HepG2 (cell line): Measurements from ENCODE around the gene SCRT2. TPM values are rescaled to one million over a fixed set of nuclear protein-coding genes. Genes with fewer than 3 reads are reported as not detected.
"Not testable (repeated sequence)": the region's sequence is repeated elsewhere in the genome, so short reads cannot be mapped to it uniquely, and the experiment has no call there.

Experiments used
- ATAC-seq: fragments of 200-7000 bp; cut with Tn5 transposase; 3 replicates; pipeline ENCODE4 v1.9.1; 2020; ENCODE audit warnings: mild to moderate bottlenecking, moderate library complexity
- BruUV-seq: library from RNA; stranded (reverse); fragments of 400-500 nt; replicated peaks from 2 replicates; lab custom pipeline; 2021; lab: Mats Ljungman, UMichigan
- CTCF ChIA-PET: fragments of 300-600 bp; formaldehyde crosslinking; extraction: SDS; loops from one replicate; lab custom pipeline; 2021; ENCODE audit warnings: low total read pairs, inconsistent platforms, low intra/inter-chr PET ratio; lab: Yijun Ruan, JAX
- POLR2A ChIA-PET: fragments of 350-600 bp; sonication (Branson Sonifier 250); formaldehyde crosslinking; loops from one replicate; lab custom pipeline; 2020; ENCODE audit warnings: antibody characterized with exemption, inconsistent platforms; lab: Yijun Ruan, JAX
- DNase-seq: peaks from one replicate; pipeline ENCODE4 v3.0.0-alpha.2; 2015; ENCODE audit warnings: low spot score
- FAIRE-seq: peaks from 3 replicates; lab custom pipeline; 2011; peaks lifted over from hg19 to GRCh38; lab: Jason Lieb, UNC
- H2AFZ ChIP-seq: one replicate; pipeline ENCODE4 v1.6.1; 2011; ENCODE audit warnings: low read length, inconsistent platforms
- H3K27ac ChIP-seq: fragments of 300-600 bp; 3 replicates; pipeline ENCODE4 v1.8.0; 2011; ENCODE audit warnings: mixed run types, mild to moderate bottlenecking, mixed read lengths, low read length, inconsistent platforms; ENCODE audit not compliant: insufficient read depth; ENCODE audit errors: extremely low read length
- H3K27me3 ChIP-seq, 2 experiments: fragments of 200-600 bp in 1 of 2; 2 replicates in 1 of 2; 3 replicates in 1 of 2; pipeline versions ENCODE4 v1.6.0 to v1.8.0; 2011; ENCODE audit warnings: low read length in 2 of 2, mild to moderate bottlenecking in 2 of 2, moderate library complexity in 2 of 2, inconsistent platforms in 1 of 2; ENCODE audit not compliant: insufficient read depth in 2 of 2, control insufficient read depth in 1 of 2
- H3K36me3 ChIP-seq, 2 experiments: fragments of 200-600 bp in 1 of 2; replicated peaks in 1 of 2; 2 replicates in 1 of 2; 3 replicates in 1 of 2; pipeline versions ENCODE4 v1.5.1 to v1.8.0; 2011; ENCODE audit warnings: low read length in 2 of 2, inconsistent platforms in 1 of 2; ENCODE audit not compliant: insufficient read depth in 2 of 2, control insufficient read depth in 1 of 2
- H3K4me1 ChIP-seq: 2 replicates; pipeline ENCODE4 v1.5.1; 2012; ENCODE audit warnings: low read length, inconsistent platforms; ENCODE audit not compliant: insufficient read depth
- H3K4me2 ChIP-seq: 2 replicates; pipeline ENCODE4 v1.6.0; 2011; ENCODE audit warnings: low read depth, low read length, inconsistent platforms
- H3K4me3 ChIP-seq, 3 experiments: fragments of 200-600 bp in 1 of 3; sonication (generic), shearing (Covaris generic) in 1 of 3; replicated peaks in 1 of 3; 2 replicates each; pipeline ENCODE4 v1.5.1; 2011 to 2016; ENCODE audit warnings: low read length in 3 of 3, inconsistent platforms in 2 of 3, low read depth in 2 of 3, mild to moderate bottlenecking in 2 of 3, control low read depth in 1 of 3, mixed read lengths in 1 of 3; ENCODE audit not compliant: insufficient read depth in 1 of 3
- H3K79me2 ChIP-seq: one replicate; pipeline ENCODE4 v1.6.1; 2011; ENCODE audit warnings: low read length, inconsistent platforms; ENCODE audit not compliant: insufficient read depth
- H3K9ac ChIP-seq: 2 replicates; pipeline ENCODE4 v1.6.0; 2011; ENCODE audit warnings: mild to moderate bottlenecking, low read depth, low read length, inconsistent platforms; ENCODE audit not compliant: insufficient read depth
- H3K9me3 ChIP-seq: 2 replicates; pipeline ENCODE4 v1.5.1; 2012; ENCODE audit warnings: mild to moderate bottlenecking, low read length
- H4K20me1 ChIP-seq: 2 replicates; pipeline ENCODE4 v1.6.0; 2011; ENCODE audit warnings: inconsistent platforms, mild to moderate bottlenecking, low read length, moderate library complexity; ENCODE audit not compliant: insufficient read depth
- HMG20A ChIP-seq: IDR thresholded peaks from 2 replicates; pipeline ENCODE4 v1.6.1; 2016; ENCODE audit warnings: borderline replicate concordance
- ZMYM3 ChIP-seq: sonication (generic); formaldehyde crosslinking; IDR thresholded peaks from 2 replicates; pipeline ENCODE4 v1.5.1; 2020; ENCODE audit warnings: mild to moderate bottlenecking, missing genetic modification reagents
- ZNF629 ChIP-seq: sonication (generic); formaldehyde crosslinking; conservative IDR thresholded peaks from 2 replicates; pipeline ENCODE4 v1.5.0; 2020; ENCODE audit warnings: missing genetic modification reagents
- ZNF674 ChIP-seq: sonication (generic); formaldehyde crosslinking; IDR thresholded peaks from 2 replicates; pipeline ENCODE4 v1.5.0; 2020; ENCODE audit warnings: low read depth, mild to moderate bottlenecking, missing genetic modification reagents
- ZNF761 ChIP-seq: sonication (generic); formaldehyde crosslinking; conservative IDR thresholded peaks from 2 replicates; pipeline ENCODE4 v1.4.0; 2020; ENCODE audit warnings: mild to moderate bottlenecking, missing genetic modification reagents
- ZNF768 ChIP-seq: sonication (generic); formaldehyde crosslinking; IDR thresholded peaks from 2 replicates; pipeline ENCODE4 v1.4.0; 2020; ENCODE audit warnings: missing genetic modification reagents
- ZNF773 ChIP-seq: sonication (generic); formaldehyde crosslinking; IDR thresholded peaks from 2 replicates; pipeline ENCODE4 v1.4.0; 2020; ENCODE audit warnings: missing genetic modification reagents, borderline replicate concordance
- ZNF788 ChIP-seq: sonication (generic); formaldehyde crosslinking; IDR thresholded peaks from 2 replicates; pipeline ENCODE4 v1.5.0; 2020; ENCODE audit warnings: mild to moderate bottlenecking, missing genetic modification reagents, borderline replicate concordance
- WGBS: methylation state at CpG from one replicate; pipeline ENCODE4 v1.1.6; 2017; ENCODE audit warnings: low lambda C conversion rate; 5-methylcytosine and 5-hydroxymethylcytosine counted together
- in situ Hi-C: cut with HindIII; loops from 2 replicates; pipeline ENCODE4 v1.10.0; 2017; ENCODE audit warnings: low pct_unique_long_range_greater_than_20kb; ENCODE audit not compliant: extremely low pct_ligation_motif_present
- intact Hi-C: fragments of 100-400 bp; cut with micrococcal nuclease; formaldehyde crosslinking; loops from one replicate; pipeline ENCODE4 v1.10.0; 2022; ENCODE audit not compliant: unreplicated experiment
- polyA plus RNA-seq, 8 experiments: library from polyadenylated mRNA; depleted of rRNA in 3 of 8; stranded (reverse) in 7 of 8; unstranded in 1 of 8; fragments of >200 nt; fragmentation: Illumina TruSeq in 4 of 8; extraction: Trizol in 4 of 8; gene quantifications; 2 replicates each; pipeline versions ENCODE4 v1.2.1 to v1.2.3, GENCODE V29; 2011 to 2016; ENCODE audit warnings: low read depth in 4 of 8, missing spikeins in 1 of 8, mixed read lengths in 1 of 8; ENCODE audit not compliant: insufficient read depth in 1 of 8
- total RNA-seq, 5 experiments: library from RNA; depleted of rRNA; stranded (reverse); fragments of >200 nt; fragmentation: Illumina TruSeq; extraction: Trizol; gene quantifications; 2 replicates each; pipeline ENCODE4 v1.2.3, GENCODE V29; 2016; ENCODE audit warnings: low read depth in 1 of 5
- TF ChIP-seq, protein P1 (sequence below): sonication (generic); formaldehyde crosslinking; IDR thresholded peaks from 2 replicates; pipeline ENCODE4 v1.4.0; 2020; ENCODE audit warnings: missing genetic modification reagents

Gene SCRT2
- total and polyA plus RNA-seq, 2 of the 13 experiments (the other 11 are each of a cell fraction or from before 2014, with no cell fraction given) = not detected

DNA sequence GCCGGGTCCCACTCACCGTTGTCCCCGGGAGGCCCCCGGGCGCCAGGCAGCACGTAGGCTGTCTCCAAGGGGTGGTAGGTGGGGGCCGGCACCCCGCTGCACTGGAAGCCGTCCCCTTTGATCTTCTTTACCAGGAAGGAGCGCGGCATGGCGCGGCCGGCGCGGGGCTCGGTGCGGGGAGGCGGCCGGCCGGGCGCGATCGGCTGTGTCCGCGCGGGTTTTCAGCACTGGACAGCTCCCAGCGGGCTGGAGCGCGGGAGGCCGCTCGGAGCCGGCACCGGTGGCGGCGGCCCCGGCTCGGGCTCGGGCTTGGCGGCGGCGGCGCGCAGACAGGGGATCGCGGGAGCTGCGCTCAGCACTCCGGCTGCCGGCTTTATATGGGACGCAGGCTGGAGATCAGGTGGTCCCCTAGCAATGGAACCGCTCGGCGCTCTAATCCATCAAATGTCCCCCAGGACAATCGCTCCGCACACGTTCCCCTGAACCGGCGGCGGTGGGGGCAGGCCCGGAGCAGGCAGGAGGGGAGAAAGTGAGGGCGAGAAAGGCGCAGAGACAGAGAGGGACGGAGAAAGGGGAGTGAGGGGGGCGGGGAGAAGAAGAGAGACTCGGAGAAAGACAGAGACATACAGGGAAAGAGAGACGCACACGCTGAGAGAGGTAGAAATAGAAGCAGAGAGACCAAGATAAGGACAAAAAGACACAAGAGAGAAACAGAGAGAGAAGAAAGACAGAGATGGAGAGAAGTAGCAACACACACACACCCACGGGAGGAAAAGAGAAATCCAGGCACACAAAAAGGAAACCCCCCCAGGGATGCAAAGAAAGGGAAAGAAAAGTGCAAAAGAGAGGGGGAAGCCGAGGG is at the start of gene SCRT2 (continued):
- TF ChIP-seq, protein P1, sequence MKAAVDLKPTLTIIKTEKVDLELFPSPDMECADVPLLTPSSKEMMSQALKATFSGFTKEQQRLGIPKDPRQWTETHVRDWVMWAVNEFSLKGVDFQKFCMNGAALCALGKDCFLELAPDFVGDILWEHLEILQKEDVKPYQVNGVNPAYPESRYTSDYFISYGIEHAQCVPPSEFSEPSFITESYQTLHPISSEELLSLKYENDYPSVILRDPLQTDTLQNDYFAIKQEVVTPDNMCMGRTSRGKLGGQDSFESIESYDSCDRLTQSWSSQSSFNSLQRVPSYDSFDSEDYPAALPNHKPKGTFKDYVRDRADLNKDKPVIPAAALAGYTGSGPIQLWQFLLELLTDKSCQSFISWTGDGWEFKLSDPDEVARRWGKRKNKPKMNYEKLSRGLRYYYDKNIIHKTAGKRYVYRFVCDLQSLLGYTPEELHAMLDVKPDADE = peak; percentile 98
- TF ChIP-seq HMG20A (peak; percentile 42; the same call in 1 of the 2 replicates), ZNF761 (peak; percentile 95), ZNF773 (CRISPR knock-in tag) (peak; percentile 99; the same call in 1 of the 2 replicates), ZNF674 (CRISPR knock-in tag) (peak; percentile 100), ZNF788 (peak; percentile 79)

DNA sequence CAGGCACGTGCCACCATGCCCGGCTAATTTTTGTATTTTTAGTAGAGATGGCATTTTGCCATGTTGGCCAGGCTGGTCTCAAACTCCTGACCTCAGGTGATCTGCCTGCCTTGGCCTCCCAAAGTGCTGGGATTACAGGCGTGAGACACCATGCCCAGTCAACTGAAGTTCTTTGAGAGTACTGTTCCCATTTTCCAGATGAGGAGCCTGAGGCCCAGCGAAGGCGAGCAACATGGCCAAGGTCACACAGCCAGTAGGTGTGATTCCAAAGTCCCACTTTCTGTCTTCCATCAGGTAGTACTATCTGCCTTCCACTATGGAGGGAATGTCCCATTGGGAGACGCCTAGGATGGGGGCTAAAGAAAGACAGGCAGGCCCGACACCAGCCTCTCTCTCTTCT is 49.2 kb upstream of the SCRT2 start:
- H3K27ac ChIP-seq, H3K9ac ChIP-seq, H3K4me3 ChIP-seq, BruUV-seq, H3K9me3 ChIP-seq, DNase-seq, ATAC-seq, in situ Hi-C loops, intact Hi-C loops, H4K20me1 ChIP-seq, H2AFZ ChIP-seq, POLR2A ChIA-PET, FAIRE-seq, H3K4me2 ChIP-seq, H3K36me3 ChIP-seq, H3K4me1 ChIP-seq, H3K79me2 ChIP-seq, CTCF ChIA-PET: not testable (repeated sequence)
- WGBS = 18% methylated on average over 7 of the region's 7 CpGs
- TF ChIP-seq ZNF629 (CRISPR knock-in tag) (peak; percentile 91), ZMYM3 (CRISPR knock-in tag) (peak; percentile 53; the same call in 1 of the 2 replicates), ZNF768 (peak; percentile 58; the same call in 1 of the 2 replicates)
- H3K27me3 ChIP-seq = peaks cover 13 to 83% of the 10 kb centered on the region in 2 experiments; a peak in 4 of 5 replicates
